SHP77 treated with DMSO at 0.1 percent for 48 hours (cell line): Measurements from ENCODE around the gene TAS2R19.

Experiments used
- DNase-seq: peaks from one replicate; lab custom pipeline; 2025; lab: John Stamatoyannopoulos, UW

The TAS2R19 gene

DNA sequence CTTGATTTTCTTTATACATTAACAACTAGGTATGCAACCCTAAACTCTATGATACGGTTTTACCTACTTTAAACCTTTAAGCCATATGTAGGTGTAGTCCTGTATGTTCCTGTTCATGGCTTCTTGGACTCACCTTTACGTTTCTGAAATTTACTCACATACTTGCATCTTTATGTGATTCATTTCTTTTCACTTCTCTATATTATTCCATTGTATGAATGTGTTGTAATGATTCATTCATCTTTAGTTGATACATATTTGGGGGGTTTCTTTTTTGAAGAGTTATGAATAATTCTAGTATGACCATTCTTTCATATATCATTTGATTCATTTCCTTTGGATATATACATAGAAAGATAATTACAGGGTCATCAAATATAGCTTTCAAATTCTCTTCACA lies 33.3 kb downstream of the TAS2R19 start:
- DNase-seq = no peak

GRCh38 chr12:10986812-10987211 lies 35.6 kb downstream of the TAS2R19 start, which contains the start of gene TAS2R50:
TAS2R50 (minus strand) TSS chr12:10986912; CDS start chr12:10986860, 52 bp downstream.
- DNase-seq = no peak

GRCh38 chr12:10982244-10982643 lies 40.2 kb downstream of the TAS2R19 start:
- no peak for DNase-seq

DNA sequence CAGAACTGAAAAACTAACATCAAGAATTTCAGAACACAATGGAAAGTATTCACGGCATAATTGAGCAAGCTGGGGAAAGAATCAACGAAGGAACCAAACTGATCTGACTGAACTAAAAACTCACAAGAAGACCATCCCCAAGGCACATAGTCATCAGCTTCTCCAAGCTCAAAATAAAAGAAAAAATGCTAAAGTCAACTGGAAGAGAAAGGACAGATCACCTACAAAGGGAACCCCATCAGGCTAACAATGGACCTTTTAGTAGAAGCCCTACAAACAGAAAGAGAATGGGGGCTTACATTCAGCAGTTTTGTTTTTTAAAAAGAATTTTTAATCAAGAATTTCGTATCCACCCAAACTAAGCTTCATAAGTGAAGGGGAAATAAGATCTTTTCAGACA lies 47.5 kb downstream of the TAS2R19 start:
- DNase-seq = no peak
